Panc1 (cell line): ENCODE results near the gene SCN10A. TPM values are rescaled to one million over a fixed set of nuclear protein-coding genes. Genes with fewer than 3 reads are reported as not detected.
A peak's percentile ranks its signal among the peaks of the same experiment; 100 is the strongest.

Source experiments
- ATAC-seq: fragments of 200-7000 bp; cut with Tn5 transposase; 2 replicates; pipeline ENCODE4 v1.9.1; 2020; ENCODE audit warnings: mild to moderate bottlenecking, moderate library complexity
- BruUV-seq: library from RNA; stranded (reverse); fragments of 400-500 nt; replicated peaks from 2 replicates; lab custom pipeline; 2021; lab: Mats Ljungman, UMichigan
- CTCF ChIA-PET: fragments of 300-600 bp; sonication (Branson Sonifier 250); formaldehyde crosslinking; loops from one replicate; lab custom pipeline; 2022; ENCODE audit warnings: antibody characterized with exemption; lab: Charles Lee
- POLR2A ChIA-PET: fragments of 300-600 bp; sonication (Branson Sonifier 250); formaldehyde crosslinking; loops from one replicate; lab custom pipeline; 2022; ENCODE audit warnings: antibody characterized with exemption; lab: Charles Lee
- DNase-seq: peaks from one replicate; pipeline ENCODE4 v3.0.0-alpha.2; 2010; ENCODE audit warnings: low read depth, low spot score
- H3K27ac ChIP-seq: 2 replicates; pipeline ENCODE4 v1.5.1; 2011; ENCODE audit warnings: mild to moderate bottlenecking, low read length, inconsistent platforms
- H3K27me3 ChIP-seq: fragments of 200-500 bp; sonication (Bioruptor generic); 2 replicates; pipeline ENCODE4 v1.6.0; 2014; ENCODE audit warnings: low read length, inconsistent platforms; ENCODE audit not compliant: control insufficient read depth, insufficient read depth
- H3K36me3 ChIP-seq: fragments of 200-500 bp; sonication (Bioruptor generic); 2 replicates; pipeline ENCODE4 v1.5.1; 2014; ENCODE audit warnings: inconsistent platforms, mild to moderate bottlenecking, low read length, moderate library complexity; ENCODE audit not compliant: control insufficient read depth, insufficient read depth
- H3K4me1 ChIP-seq: 2 replicates; pipeline ENCODE4 v1.5.1; 2011; ENCODE audit warnings: inconsistent platforms, mild to moderate bottlenecking, low read length, moderate library complexity; ENCODE audit not compliant: control insufficient read depth, insufficient read depth
- H3K4me3 ChIP-seq, 2 experiments: 2 replicates each; pipeline ENCODE4 v1.5.1; 2011 to 2012; ENCODE audit warnings: low read depth in 2 of 2, low read length in 2 of 2, mild to moderate bottlenecking in 2 of 2, inconsistent platforms in 1 of 2, moderate library complexity in 1 of 2
- H3K9me3 ChIP-seq: fragments of 200-500 bp; sonication (Bioruptor generic); 2 replicates; pipeline ENCODE4 v1.5.1; 2014; ENCODE audit warnings: low read depth, mild to moderate bottlenecking, inconsistent platforms, low read length, moderate library complexity; ENCODE audit not compliant: control insufficient read depth, insufficient read depth
- POLR2AphosphoS5 ChIP-seq: IDR thresholded peaks from 2 replicates; pipeline ENCODE4 v1.6.1; 2012; ENCODE audit warnings: mild to moderate bottlenecking, low read depth, low read length, moderate library complexity
- SIN3A ChIP-seq: IDR thresholded peaks from 2 replicates; pipeline ENCODE4 v1.6.1; 2012; ENCODE audit warnings: low read depth, mild to moderate bottlenecking, low read length, moderate library complexity, borderline replicate concordance; ENCODE audit not compliant: insufficient read depth
- TCF7L2 ChIP-seq: IDR thresholded peaks from 2 replicates; pipeline ENCODE4 v1.6.1; 2011; ENCODE audit warnings: mild to moderate bottlenecking, low read depth, low read length, inconsistent platforms
- in situ Hi-C: cut with HindIII; loops from 2 replicates; pipeline ENCODE4 v1.10.0; 2016; ENCODE audit warnings: low sequenced_read_pairs, low pct_unique_long_range_greater_than_20kb
- intact Hi-C: fragments of 100-400 bp; cut with micrococcal nuclease; formaldehyde crosslinking; loops from one replicate; pipeline ENCODE4 v1.10.0; 2022; ENCODE audit not compliant: unreplicated experiment
- total RNA-seq: library from RNA; stranded (reverse); gene quantifications from one replicate; pipeline ENCODE4 v1.2.1, GENCODE V29; 2021; ENCODE audit not compliant: unreplicated experiment
- TF ChIP-seq, protein P1 (sequence below): fragments of 450-650 bp; IDR thresholded peaks from 2 replicates; pipeline ENCODE4 v1.5.1; 2017; ENCODE audit warnings: mild to moderate bottlenecking
- TF ChIP-seq, protein P2 (sequence below), 2 experiments: IDR thresholded peaks; 2 replicates each; pipeline ENCODE4 v1.6.1; 2011 to 2012; ENCODE audit warnings: low read depth in 2 of 2, control low read depth in 1 of 2, low read length in 1 of 2, mild to moderate bottlenecking in 1 of 2, moderate library complexity in 1 of 2; ENCODE audit not compliant: insufficient read depth in 1 of 2

SCN10A gene
- total RNA-seq, 1 experiment from 2014 or later, result not detected

DNA sequence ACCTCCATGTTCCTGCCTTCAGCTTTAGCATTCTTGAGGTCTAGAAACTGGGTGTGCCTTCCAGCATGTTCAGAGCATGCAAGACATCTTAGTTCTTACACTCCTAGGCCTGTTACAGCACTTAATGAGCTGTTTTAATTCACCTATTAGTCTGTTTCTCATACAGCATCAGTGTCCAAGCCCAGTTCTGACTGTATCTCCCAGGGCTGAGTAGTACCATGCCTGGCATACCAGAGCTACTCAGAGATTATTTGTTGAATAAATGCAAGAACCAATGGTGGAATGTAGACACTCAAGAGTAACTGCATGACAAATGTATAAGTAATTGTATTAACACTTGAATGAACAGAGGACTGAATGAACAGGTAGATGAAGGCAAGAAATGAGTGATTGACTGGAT is 104.7 kb downstream of the SCN10A start:
- intact Hi-C loops (no loop called here), in situ Hi-C loops (no loop called here)
- Histone ChIP-seq H3K36me3 (no peaks in the 10 kb centered on the region), H3K27me3 (peaks cover 2% of the 10 kb centered on the region; the same call in 1 of the 2 replicates), H3K27ac (no peak overlapping the region), H3K4me3 (no peak overlapping the region), H3K4me1 (no peaks in the 10 kb centered on the region), H3K9me3 (no peaks in the 10 kb centered on the region)
- CTCF ChIA-PET, result no interaction called here
- ATAC-seq, result no peak
- BruUV-seq, result no TSS peak
- no peak for DNase-seq
- TF ChIP-seq, protein P1, sequence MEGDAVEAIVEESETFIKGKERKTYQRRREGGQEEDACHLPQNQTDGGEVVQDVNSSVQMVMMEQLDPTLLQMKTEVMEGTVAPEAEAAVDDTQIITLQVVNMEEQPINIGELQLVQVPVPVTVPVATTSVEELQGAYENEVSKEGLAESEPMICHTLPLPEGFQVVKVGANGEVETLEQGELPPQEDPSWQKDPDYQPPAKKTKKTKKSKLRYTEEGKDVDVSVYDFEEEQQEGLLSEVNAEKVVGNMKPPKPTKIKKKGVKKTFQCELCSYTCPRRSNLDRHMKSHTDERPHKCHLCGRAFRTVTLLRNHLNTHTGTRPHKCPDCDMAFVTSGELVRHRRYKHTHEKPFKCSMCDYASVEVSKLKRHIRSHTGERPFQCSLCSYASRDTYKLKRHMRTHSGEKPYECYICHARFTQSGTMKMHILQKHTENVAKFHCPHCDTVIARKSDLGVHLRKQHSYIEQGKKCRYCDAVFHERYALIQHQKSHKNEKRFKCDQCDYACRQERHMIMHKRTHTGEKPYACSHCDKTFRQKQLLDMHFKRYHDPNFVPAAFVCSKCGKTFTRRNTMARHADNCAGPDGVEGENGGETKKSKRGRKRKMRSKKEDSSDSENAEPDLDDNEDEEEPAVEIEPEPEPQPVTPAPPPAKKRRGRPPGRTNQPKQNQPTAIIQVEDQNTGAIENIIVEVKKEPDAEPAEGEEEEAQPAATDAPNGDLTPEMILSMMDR, result no peak
- no peak for TF ChIP-seq TCF7L2
- no peak for TF ChIP-seq POLR2AphosphoS5
- TF ChIP-seq SIN3A, result no peak
- TF ChIP-seq, protein P2, sequence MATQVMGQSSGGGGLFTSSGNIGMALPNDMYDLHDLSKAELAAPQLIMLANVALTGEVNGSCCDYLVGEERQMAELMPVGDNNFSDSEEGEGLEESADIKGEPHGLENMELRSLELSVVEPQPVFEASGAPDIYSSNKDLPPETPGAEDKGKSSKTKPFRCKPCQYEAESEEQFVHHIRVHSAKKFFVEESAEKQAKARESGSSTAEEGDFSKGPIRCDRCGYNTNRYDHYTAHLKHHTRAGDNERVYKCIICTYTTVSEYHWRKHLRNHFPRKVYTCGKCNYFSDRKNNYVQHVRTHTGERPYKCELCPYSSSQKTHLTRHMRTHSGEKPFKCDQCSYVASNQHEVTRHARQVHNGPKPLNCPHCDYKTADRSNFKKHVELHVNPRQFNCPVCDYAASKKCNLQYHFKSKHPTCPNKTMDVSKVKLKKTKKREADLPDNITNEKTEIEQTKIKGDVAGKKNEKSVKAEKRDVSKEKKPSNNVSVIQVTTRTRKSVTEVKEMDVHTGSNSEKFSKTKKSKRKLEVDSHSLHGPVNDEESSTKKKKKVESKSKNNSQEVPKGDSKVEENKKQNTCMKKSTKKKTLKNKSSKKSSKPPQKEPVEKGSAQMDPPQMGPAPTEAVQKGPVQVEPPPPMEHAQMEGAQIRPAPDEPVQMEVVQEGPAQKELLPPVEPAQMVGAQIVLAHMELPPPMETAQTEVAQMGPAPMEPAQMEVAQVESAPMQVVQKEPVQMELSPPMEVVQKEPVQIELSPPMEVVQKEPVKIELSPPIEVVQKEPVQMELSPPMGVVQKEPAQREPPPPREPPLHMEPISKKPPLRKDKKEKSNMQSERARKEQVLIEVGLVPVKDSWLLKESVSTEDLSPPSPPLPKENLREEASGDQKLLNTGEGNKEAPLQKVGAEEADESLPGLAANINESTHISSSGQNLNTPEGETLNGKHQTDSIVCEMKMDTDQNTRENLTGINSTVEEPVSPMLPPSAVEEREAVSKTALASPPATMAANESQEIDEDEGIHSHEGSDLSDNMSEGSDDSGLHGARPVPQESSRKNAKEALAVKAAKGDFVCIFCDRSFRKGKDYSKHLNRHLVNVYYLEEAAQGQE (IDR thresholded peaks at IDR 0.05; ENCODE audit: insufficient read depth in 1 of 2, low read depth in 2 of 2, low read length in 1 of 2), result no peak
- POLR2A ChIA-PET, result no interaction called here

DNA sequence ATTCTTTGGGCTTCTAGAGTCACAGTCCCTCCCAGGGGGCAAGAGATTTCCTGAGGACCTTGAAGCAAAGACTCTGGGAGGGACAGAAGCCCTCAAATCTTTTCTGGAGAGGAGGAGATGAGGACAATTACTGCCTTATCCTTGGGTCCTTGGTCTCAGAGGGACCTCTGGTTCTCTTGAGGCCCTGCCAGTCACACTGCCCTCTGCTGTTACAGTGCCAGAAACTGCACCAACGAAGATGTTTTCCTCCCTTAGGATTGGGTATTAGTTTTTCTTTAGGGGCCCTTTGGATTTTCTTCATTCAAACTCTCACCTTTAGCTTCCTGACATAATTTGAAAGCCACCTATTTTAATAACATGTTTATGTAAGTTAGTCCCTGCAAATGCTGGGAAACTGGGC is 108.3 kb downstream of the SCN10A start:
- POLR2A ChIA-PET, result no interaction called here
- Histone ChIP-seq H3K4me3 (no peak overlapping the region), H3K27me3 (0 out of 2 replicates have a peak, but pooled peaks cover 2% of the 10 kb centered on the region), H3K4me1 (no peaks in the 10 kb centered on the region), H3K9me3 (no peaks in the 10 kb centered on the region), H3K27ac (no peak overlapping the region), H3K36me3 (no peaks in the 10 kb centered on the region)
- TF ChIP-seq, protein P1, result peak; percentile 51
- no peak for TF ChIP-seq SIN3A
- CTCF ChIA-PET, result no interaction called here
- DNase-seq, result no peak
- in situ Hi-C loops, result no loop called here
- BruUV-seq, result no TSS peak
- no peak for ATAC-seq
- intact Hi-C loops, result no loop called here

DNA sequence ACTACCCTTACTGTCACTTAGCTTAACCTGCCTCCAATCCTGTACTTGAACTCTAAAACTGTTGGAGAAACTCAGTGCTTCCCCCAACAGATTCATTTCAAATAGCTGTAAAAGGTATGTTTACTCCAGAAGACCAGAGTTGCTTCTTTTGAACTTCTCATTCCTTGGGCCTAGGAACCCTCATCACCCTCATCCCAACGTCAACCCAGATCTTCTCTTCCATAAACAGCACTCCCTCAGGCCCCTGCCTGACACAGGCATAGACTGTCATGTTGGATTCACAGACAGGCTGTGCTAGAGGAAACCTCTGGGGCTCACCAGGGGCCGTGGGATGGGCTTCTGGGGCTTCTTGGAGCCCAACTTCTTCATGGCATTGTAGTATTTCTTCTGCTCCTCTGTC is 109.1 kb downstream of the SCN10A start:
- H3K4me3 ChIP-seq, result no peak overlapping the region
- CTCF ChIA-PET, result no interaction called here
- no peak overlapping the region for H3K27ac ChIP-seq
- in situ Hi-C loops (no loop called here), intact Hi-C loops (no loop called here)
- TF ChIP-seq TCF7L2, result no peak
- no peak for TF ChIP-seq POLR2AphosphoS5
- TF ChIP-seq, protein P2 (IDR thresholded peaks at IDR 0.05; ENCODE audit: insufficient read depth in 1 of 2, low read depth in 2 of 2, low read length in 1 of 2), result no peak
- TF ChIP-seq SIN3A, result no peak
- TF ChIP-seq, protein P1, result no peak
- DNase-seq (no peak), ATAC-seq (no peak)
- POLR2A ChIA-PET, result no interaction called here
- BruUV-seq, result no TSS peak
- H3K4me1 ChIP-seq, result no peaks in the 10 kb centered on the region
- no peaks in the 10 kb centered on the region for H3K36me3 ChIP-seq
- no peaks in the 10 kb centered on the region for H3K9me3 ChIP-seq
- H3K27me3 ChIP-seq, result 0 out of 2 replicates have a peak, but pooled peaks cover 2% of the 10 kb centered on the region
